ENCODE measurements around the gene SOX6. TPM values are rescaled to one million over a fixed set of nuclear protein-coding genes. Genes with fewer than 3 reads are reported as not detected.

Gene SOX6
- total RNA-seq, 1 experiment from 2014 or later, result not detected

- TF ChIP-seq, protein P1, sequence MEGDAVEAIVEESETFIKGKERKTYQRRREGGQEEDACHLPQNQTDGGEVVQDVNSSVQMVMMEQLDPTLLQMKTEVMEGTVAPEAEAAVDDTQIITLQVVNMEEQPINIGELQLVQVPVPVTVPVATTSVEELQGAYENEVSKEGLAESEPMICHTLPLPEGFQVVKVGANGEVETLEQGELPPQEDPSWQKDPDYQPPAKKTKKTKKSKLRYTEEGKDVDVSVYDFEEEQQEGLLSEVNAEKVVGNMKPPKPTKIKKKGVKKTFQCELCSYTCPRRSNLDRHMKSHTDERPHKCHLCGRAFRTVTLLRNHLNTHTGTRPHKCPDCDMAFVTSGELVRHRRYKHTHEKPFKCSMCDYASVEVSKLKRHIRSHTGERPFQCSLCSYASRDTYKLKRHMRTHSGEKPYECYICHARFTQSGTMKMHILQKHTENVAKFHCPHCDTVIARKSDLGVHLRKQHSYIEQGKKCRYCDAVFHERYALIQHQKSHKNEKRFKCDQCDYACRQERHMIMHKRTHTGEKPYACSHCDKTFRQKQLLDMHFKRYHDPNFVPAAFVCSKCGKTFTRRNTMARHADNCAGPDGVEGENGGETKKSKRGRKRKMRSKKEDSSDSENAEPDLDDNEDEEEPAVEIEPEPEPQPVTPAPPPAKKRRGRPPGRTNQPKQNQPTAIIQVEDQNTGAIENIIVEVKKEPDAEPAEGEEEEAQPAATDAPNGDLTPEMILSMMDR (conservative IDR thresholded peaks at IDR 0.05), result no peak
- no peaks in the 10 kb centered on the region for H3K27me3 ChIP-seq (ENCODE audit: insufficient read depth, low read length)
- Mint-ChIP-seq H3K9me3 (no peaks in the 10 kb centered on the region), H3K27ac (no peak overlapping the region), H3K27me3 (ENCODE audit: low read depth) (peaks cover 2% of the 10 kb centered on the region; the same call in 1 of the 2 replicates), H3K4me3 (no peak overlapping the region), H3K36me3 (ENCODE audit: insufficient read depth in 1 of 3, low read depth in 3 of 3) (no peaks in the 10 kb centered on the region), H3K4me1 (no peaks in the 10 kb centered on the region)
- H4K5ac ChIP-seq (ENCODE audit: insufficient read length, low read depth, low read length), result no peak overlapping the region
- no peak overlapping the region for H2BK20ac ChIP-seq (ENCODE audit: low read depth, low read length, poor library complexity, severe bottlenecking)
- no peak overlapping the region for H2BK5ac ChIP-seq (ENCODE audit: insufficient read length, low read length)
- no peaks in the 10 kb centered on the region for H3K79me2 ChIP-seq (ENCODE audit: insufficient read depth, low read length)
- H3K23me2 ChIP-seq (ENCODE audit: insufficient read length, low read depth, low read length, poor library complexity, severe bottlenecking), result no peaks in the 10 kb centered on the region
- H3K4me1 ChIP-seq (ENCODE audit: insufficient read depth, low read length), result no peaks in the 10 kb centered on the region
- H3K4ac ChIP-seq (ENCODE audit: low read depth, low read length), result no peak overlapping the region
- no peak overlapping the region for H3T11ph ChIP-seq (ENCODE audit: low read length)
- H3K79me1 ChIP-seq (ENCODE audit: insufficient read depth, low read depth, low read length, poor library complexity, severe bottlenecking), result no peaks in the 10 kb centered on the region
- no peak overlapping the region for H2AFZ ChIP-seq (ENCODE audit: low read length)
- no peak overlapping the region for H3K23ac ChIP-seq (ENCODE audit: insufficient read length, low read depth, low read length)
- H4K8ac ChIP-seq (replicated peaks; ENCODE audit: insufficient read length, low read depth, low read length), result no peak overlapping the region
- H2BK12ac ChIP-seq (ENCODE audit: insufficient read length, low read depth, low read length), result no peak overlapping the region
- H3K4me2 ChIP-seq (ENCODE audit: insufficient read depth, insufficient read length, low read length), result no peak overlapping the region
- no peak overlapping the region for H4K91ac ChIP-seq (ENCODE audit: insufficient read length, low read depth, low read length)
- H4K20me1 ChIP-seq (ENCODE audit: control insufficient read depth, insufficient read depth, insufficient read length), result no peaks in the 10 kb centered on the region
- H2AK5ac ChIP-seq (ENCODE audit: insufficient read length, low read length), result no peak overlapping the region
- no peak overlapping the region for H2BK120ac ChIP-seq (ENCODE audit: low read depth, low read length, poor library complexity, severe bottlenecking)
- no CpG with 5 or more reads among the region's 1 CpG for WGBS (ENCODE audit: extremely low coverage, insufficient read length, low lambda C conversion rate)
- H3K9me3 ChIP-seq (ENCODE audit: control insufficient read depth, low read depth, low read length), result no peaks in the 10 kb centered on the region
- no peak overlapping the region for H3K27ac ChIP-seq (ENCODE audit: insufficient read length, low read depth, low read length)
- no peak overlapping the region for H3K18ac ChIP-seq (ENCODE audit: insufficient read length, low read depth, low read length)
- no peak overlapping the region for H3K14ac ChIP-seq (ENCODE audit: insufficient read depth, low read length)
- no peak overlapping the region for H3K9ac ChIP-seq (ENCODE audit: extremely low read depth, insufficient read length, low read length)
- H2BK15ac ChIP-seq (ENCODE audit: low read depth, low read length), result no peak overlapping the region
- no peak for DNase-seq
- H3K56ac ChIP-seq (ENCODE audit: insufficient read length, low read depth, low read length), result no peak overlapping the region
Measured at GRCh38 chr11:16335236-16335962, 20.9 kb downstream of the SOX6 start.
